ENCODE results near the gene PACSIN3.

Gene PACSIN3

DNA sequence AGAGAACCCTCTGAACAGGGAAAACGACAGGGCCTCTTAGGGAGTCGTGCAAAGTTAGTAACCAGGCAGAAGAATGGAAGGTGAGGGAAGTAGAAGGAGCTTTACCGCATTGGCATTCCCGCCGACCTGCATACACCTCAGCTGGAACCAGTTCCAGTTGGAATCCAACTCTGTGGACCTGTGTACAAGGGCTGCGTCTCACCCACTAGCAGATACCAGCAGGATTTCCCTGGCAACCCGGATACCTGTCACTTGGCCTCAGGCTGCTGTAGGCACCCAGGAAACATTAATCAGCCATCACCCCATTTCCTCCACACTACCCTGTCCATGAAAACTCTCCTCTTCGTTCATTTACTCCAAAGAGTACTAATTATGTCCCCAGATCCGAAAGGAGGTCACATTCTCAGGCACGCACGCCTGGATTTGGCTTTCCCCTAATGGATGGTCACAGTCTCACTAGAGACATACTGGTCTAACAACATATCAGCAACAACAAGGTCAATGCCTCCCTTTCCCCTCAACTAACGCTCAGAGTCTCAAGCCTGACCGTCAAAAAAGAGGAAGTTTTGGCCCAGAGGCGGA lies 10.4 kb downstream of the PACSIN3 start:
- DNase-seq (ENCODE audit: low read depth): no peak
- H3K4me3 ChIP-seq (ENCODE audit: low read length): peak overlapping the region; percentile 98
- no peak for TF ChIP-seq CTCF (conservative IDR thresholded peaks at IDR 0.05; ENCODE audit: low read length)

GRCh38 chr11:47172740-47173336 lies 13.4 kb downstream of the PACSIN3 start:
- no peak for DNase-seq (ENCODE audit: low read depth)
- H3K4me3 ChIP-seq (ENCODE audit: low read length): no peak overlapping the region
- no peak for TF ChIP-seq CTCF (conservative IDR thresholded peaks at IDR 0.05; ENCODE audit: low read length)

DNA sequence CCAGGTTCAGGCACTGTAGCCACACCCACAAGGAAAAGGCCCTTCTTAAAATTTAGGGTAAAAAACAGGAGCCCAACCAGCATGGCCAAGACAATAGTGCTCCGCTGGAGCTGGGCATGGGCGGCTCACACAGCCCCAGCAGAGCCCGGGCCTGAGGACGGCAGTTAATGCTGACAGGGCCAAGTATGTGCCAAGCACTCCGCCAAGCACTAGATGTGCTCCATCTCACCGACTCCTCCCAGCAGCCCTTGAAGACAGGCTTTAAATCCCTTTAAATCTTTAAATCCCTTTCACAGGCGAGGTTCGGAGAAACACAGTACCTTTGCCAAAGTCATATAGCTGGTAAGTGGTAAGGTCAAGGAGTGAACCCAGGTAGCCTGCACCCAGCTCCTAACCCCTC lies 14.4 kb downstream of the PACSIN3 start:
- no peak for DNase-seq (ENCODE audit: low read depth)
- no peak overlapping the region for H3K4me3 ChIP-seq (ENCODE audit: low read length)
- no peak for TF ChIP-seq CTCF (conservative IDR thresholded peaks at IDR 0.05; ENCODE audit: low read length)

GRCh38 chr11:47171061-47171838 lies 15.0 kb downstream of the PACSIN3 start:
- no peak for DNase-seq (ENCODE audit: low read depth)
- H3K4me3 ChIP-seq (ENCODE audit: low read length): no peak overlapping the region
- TF ChIP-seq CTCF (conservative IDR thresholded peaks at IDR 0.05; ENCODE audit: low read length): no peak

GRCh38 chr11:47166368-47166767 lies 19.9 kb downstream of the PACSIN3 start:
- no peak for DNase-seq (ENCODE audit: low read depth)
- no peak for TF ChIP-seq CTCF (conservative IDR thresholded peaks at IDR 0.05; ENCODE audit: low read length)
- no peak overlapping the region for H3K4me3 ChIP-seq (ENCODE audit: low read length)

- DNase-seq (ENCODE audit: low read depth): no peak
- no peak for TF ChIP-seq CTCF (conservative IDR thresholded peaks at IDR 0.05; ENCODE audit: low read length)
- H3K4me3 ChIP-seq (ENCODE audit: low read length): no peak overlapping the region
These were observed 20.9 kb downstream of the PACSIN3 start for GRCh38 chr11:47165253-47165840.

Data from AG10803 (cell line).